Activated CD8-positive, alpha-beta memory T cell treated with anti-CD3 and anti-CD28 coated beads for 4 hours (primary cell): ENCODE results near the gene TRIM2.
"Not testable (repeated sequence)": the region's sequence is repeated elsewhere in the genome, so short reads cannot be mapped to it uniquely, and the experiment has no call there.

Source experiments
- DNase-seq, 2 donors: peaks; one replicate each; pipeline ENCODE4 v3.0.0-alpha.2; 2020; ENCODE audit warnings: low read depth in 2 of 2

The TRIM2 gene

GRCh38 chr4:153204247-153204671 is at the start of gene TRIM2:
Gene TRIM2, plus strand, starts transcription at chr4:153204443. Its CDS starts 88 bp downstream, at chr4:153204531.
- no peak for DNase-seq

- DNase-seq: no peak
Measured at GRCh38 chr4:153155686-153156085, 48.6 kb upstream of the TRIM2 start.

GRCh38 chr4:153156263-153156662 is 48.0 kb upstream of the TRIM2 start:
- DNase-seq: no peak

- no peak for DNase-seq
Measured at GRCh38 chr4:153156721-153157120, 47.5 kb upstream of the TRIM2 start.

GRCh38 chr4:153159016-153159415 is 45.2 kb upstream of the TRIM2 start:
- no peak for DNase-seq

GRCh38 chr4:153159728-153160221 is 44.5 kb upstream of the TRIM2 start:
- DNase-seq: no peak

- no peak for DNase-seq
Measured at GRCh38 chr4:153160821-153161220, 43.4 kb upstream of the TRIM2 start.

GRCh38 chr4:153161226-153161963 is 42.8 kb upstream of the TRIM2 start:
- no peak for DNase-seq

- DNase-seq: not testable (repeated sequence)
Measured at GRCh38 chr4:153165236-153165635, 39.0 kb upstream of the TRIM2 start.

GRCh38 chr4:153166716-153167501 is 37.3 kb upstream of the TRIM2 start:
- no peak for DNase-seq

GRCh38 chr4:153169776-153170175 is 34.5 kb upstream of the TRIM2 start:
- DNase-seq: no peak

GRCh38 chr4:153170407-153170806 is 33.8 kb upstream of the TRIM2 start:
- no peak for DNase-seq

GRCh38 chr4:153174821-153175567 is 29.2 kb upstream of the TRIM2 start:
- no peak for DNase-seq

GRCh38 chr4:153176938-153177337 is 27.3 kb upstream of the TRIM2 start:
- no peak for DNase-seq

GRCh38 chr4:153177841-153178240 is 26.4 kb upstream of the TRIM2 start:
- no peak for DNase-seq

- no peak for DNase-seq
Measured at GRCh38 chr4:153179100-153179499, 25.1 kb upstream of the TRIM2 start.

GRCh38 chr4:153181293-153181692 is 22.9 kb upstream of the TRIM2 start:
- no peak for DNase-seq

- DNase-seq: no peak
Measured at GRCh38 chr4:153181700-153182099, 22.5 kb upstream of the TRIM2 start.

- DNase-seq: no peak
Measured at GRCh38 chr4:153183146-153183545, 21.1 kb upstream of the TRIM2 start.

- DNase-seq: no peak
Measured at GRCh38 chr4:153185331-153185852, 18.9 kb upstream of the TRIM2 start.

GRCh38 chr4:153186046-153186728 is 18.1 kb upstream of the TRIM2 start:
- no peak for DNase-seq
